Upper lobe of left lung (tissue), 6 donors: ENCODE data around the gene OSBP2. TPM values are rescaled to one million over a fixed set of nuclear protein-coding genes. Genes with fewer than 3 reads are reported as not detected.

Source experiments
- ATAC-seq, 2 donors: fragments of 200-7000 bp; cut with Tn5 transposase; one replicate each; pipeline ENCODE4 v1.9.1; 2022; ENCODE audit warnings: mild to moderate bottlenecking in 2 of 2, moderate library complexity in 2 of 2; ENCODE audit not compliant: low FRiP score in 2 of 2
- DNase-seq, 2 donors: peaks; one replicate each; pipeline ENCODE4 v3.0.0-alpha.2; 2019 to 2020
- H3K27ac ChIP-seq, 4 donors: fragments of 200-600 bp; sonication (generic); one replicate each; pipeline ENCODE4 v1.5.1; 2016 to 2019
- H3K27me3 ChIP-seq, 4 donors: fragments of 200-600 bp; sonication (generic); one replicate each; pipeline ENCODE4 v1.5.1; 2017 to 2019
- H3K36me3 ChIP-seq, 4 donors: fragments of 200-600 bp; sonication (generic); one replicate each; pipeline ENCODE4 v1.5.1; 2016 to 2019
- H3K4me1 ChIP-seq, 4 donors: fragments of 200-600 bp; sonication (generic); one replicate each; pipeline ENCODE4 v1.5.1; 2018 to 2019
- H3K4me3 ChIP-seq, 4 donors: fragments of 200-600 bp; sonication (generic); one replicate each; pipeline ENCODE4 v1.5.1; 2017 to 2019; ENCODE audit warnings: mild to moderate bottlenecking in 2 of 4, moderate library complexity in 1 of 4
- H3K9me3 ChIP-seq, 4 donors: fragments of 200-600 bp; sonication (generic); one replicate each; pipeline ENCODE4 v1.5.1; 2018 to 2019
- EP300 ChIP-seq, 4 donors: sonication (generic); formaldehyde crosslinking; IDR thresholded peaks; one replicate each; pipeline ENCODE4 v1.5.1; 2017; ENCODE audit warnings: antibody characterized with exemption in 4 of 4, control low read depth in 2 of 4
- POLR2A ChIP-seq, 4 donors: fragments of 450-650 bp; IDR thresholded peaks; one replicate each; pipeline ENCODE4 v1.5.1; 2016 to 2017; ENCODE audit warnings: antibody characterized with exemption in 4 of 4, mild to moderate bottlenecking in 2 of 4
- POLR2AphosphoS5 ChIP-seq, 2 donors: sonication (generic); formaldehyde crosslinking; IDR thresholded peaks; one replicate each; pipeline ENCODE4 v1.5.1; 2017; ENCODE audit warnings: antibody characterized with exemption in 2 of 2
- WGBS, 2 donors: methylation state at CpG; one replicate each; pipeline ENCODE4 v1.1.5; 2017 to 2018; 5-methylcytosine and 5-hydroxymethylcytosine counted together
- total RNA-seq, 6 donors: library from RNA; depleted of rRNA in 4 of 6; stranded (reverse); fragments of >200 nt in 4 of 6; gene quantifications; one replicate each; pipeline versions ENCODE4 v1.1.0 to v1.2.1, GENCODE V29; 2016 to 2021
- TF ChIP-seq, protein P1 (sequence below), 6 experiments: fragments of 450-650 bp in 4 of 6; fragments of 200-600 bp in 2 of 6; sonication (generic) in 2 of 6; IDR thresholded peaks; one replicate each; pipeline ENCODE4 v1.5.1; 2016 to 2019; ENCODE audit warnings: antibody characterized with exemption in 6 of 6
- donor health status: DM: no; HTN: no; CAD: no; lungs with moderate emphysema.
- donor health status: DM: no; HTN: yes; CAD: no; lungs with severe emphysema.

Gene OSBP2
- total RNA-seq, 6 donors from 2014 or later: 3.5 to 14.5 (median 5.0) TPM

DNA sequence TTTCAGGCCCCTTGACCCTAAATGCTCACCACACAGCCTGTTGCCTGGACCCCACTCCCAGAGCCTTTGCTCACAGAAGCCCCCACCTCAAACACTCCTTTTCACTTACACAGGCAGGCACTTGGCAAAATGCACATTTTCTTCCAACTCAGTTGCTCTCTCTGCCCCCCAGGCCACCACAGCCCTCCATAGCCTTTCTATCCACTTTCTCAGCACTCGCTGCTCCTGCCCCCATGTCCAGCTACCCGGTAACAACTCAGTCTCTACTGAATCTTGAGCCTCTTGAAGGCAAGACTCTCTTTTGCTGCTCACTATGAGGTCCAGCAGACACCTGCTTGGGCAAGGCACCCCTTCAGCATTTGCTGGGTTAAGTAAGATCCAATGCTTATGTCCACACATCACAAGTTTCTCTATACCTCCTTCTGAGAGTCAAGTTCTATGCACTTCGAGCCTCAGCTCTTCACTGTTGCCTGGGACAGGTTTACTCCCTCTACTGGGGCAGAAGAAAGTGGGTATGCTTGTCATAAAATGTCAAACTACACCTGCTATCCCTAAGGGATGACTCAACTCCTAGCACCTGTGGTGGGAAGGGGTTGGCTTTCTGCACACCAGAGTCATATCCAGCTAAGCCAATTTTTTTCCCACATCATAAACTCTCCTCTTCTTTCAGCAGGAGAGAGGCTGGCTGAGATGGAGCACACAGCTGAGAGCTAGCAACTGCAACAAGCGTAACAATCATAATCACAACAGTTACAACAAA is 237.0 kb downstream of the OSBP2 start:
- no peak for ATAC-seq
- Histone ChIP-seq H3K4me3 (no peak overlapping the region), H3K9me3 (no peaks in the 10 kb centered on the region), H3K4me1 (no peaks in the 10 kb centered on the region), H3K27me3 (no peaks in the 10 kb centered on the region), H3K36me3 (peaks cover 52 to 100% (median 85%) of the 10 kb centered on the region in 4 donors), H3K27ac (no peak overlapping the region)
- TF ChIP-seq, protein P1, sequence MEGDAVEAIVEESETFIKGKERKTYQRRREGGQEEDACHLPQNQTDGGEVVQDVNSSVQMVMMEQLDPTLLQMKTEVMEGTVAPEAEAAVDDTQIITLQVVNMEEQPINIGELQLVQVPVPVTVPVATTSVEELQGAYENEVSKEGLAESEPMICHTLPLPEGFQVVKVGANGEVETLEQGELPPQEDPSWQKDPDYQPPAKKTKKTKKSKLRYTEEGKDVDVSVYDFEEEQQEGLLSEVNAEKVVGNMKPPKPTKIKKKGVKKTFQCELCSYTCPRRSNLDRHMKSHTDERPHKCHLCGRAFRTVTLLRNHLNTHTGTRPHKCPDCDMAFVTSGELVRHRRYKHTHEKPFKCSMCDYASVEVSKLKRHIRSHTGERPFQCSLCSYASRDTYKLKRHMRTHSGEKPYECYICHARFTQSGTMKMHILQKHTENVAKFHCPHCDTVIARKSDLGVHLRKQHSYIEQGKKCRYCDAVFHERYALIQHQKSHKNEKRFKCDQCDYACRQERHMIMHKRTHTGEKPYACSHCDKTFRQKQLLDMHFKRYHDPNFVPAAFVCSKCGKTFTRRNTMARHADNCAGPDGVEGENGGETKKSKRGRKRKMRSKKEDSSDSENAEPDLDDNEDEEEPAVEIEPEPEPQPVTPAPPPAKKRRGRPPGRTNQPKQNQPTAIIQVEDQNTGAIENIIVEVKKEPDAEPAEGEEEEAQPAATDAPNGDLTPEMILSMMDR (IDR thresholded peaks at IDR 0.05): no peak
- TF ChIP-seq POLR2AphosphoS5 (IDR thresholded peaks at IDR 0.05) (no peak), POLR2A (IDR thresholded peaks at IDR 0.05) (no peak), EP300 (IDR thresholded peaks at IDR 0.05) (no peak)
- WGBS, 2 donors: 88 to 93% methylated on average over 4 of the region's 4 CpGs
- DNase-seq: no peak

DNA sequence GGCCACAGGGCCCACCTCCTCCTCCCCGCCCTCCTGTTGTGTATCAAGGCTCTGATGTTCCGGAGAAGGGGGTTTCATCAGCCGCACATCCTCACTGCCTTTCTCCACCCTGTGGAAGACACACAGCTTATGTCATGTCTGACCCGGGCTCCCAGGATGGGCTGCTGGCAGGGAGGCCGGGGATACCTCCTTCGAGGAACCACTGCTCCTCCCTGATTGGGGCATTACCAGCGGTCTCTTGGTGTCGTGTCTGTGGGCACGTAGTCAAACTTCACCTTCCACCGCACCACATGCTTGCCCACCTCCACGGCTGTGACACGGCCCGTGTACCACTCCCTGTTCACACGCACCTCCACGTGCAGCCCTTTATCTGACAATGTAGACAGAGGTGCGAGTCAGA is 238.0 kb downstream of the OSBP2 start:
- H3K4me3 ChIP-seq: no peak overlapping the region
- peak in 1 of 2 donors; percentile 33 for DNase-seq
- H3K36me3 ChIP-seq: peaks cover 56 to 100% (median 86%) of the 10 kb centered on the region in 4 donors
- no peaks in the 10 kb centered on the region for H3K9me3 ChIP-seq
- H3K27ac ChIP-seq: no peak overlapping the region
- 94 to 97% methylated on average over 13 to 16 of the region's 16 CpGs for WGBS, 2 donors
- ATAC-seq: no peak
- H3K27me3 ChIP-seq: no peaks in the 10 kb centered on the region
- H3K4me1 ChIP-seq: no peaks in the 10 kb centered on the region
- TF ChIP-seq POLR2AphosphoS5 (IDR thresholded peaks at IDR 0.05) (no peak), EP300 (IDR thresholded peaks at IDR 0.05) (no peak), POLR2A (IDR thresholded peaks at IDR 0.05) (no peak)
- TF ChIP-seq, protein P1 (IDR thresholded peaks at IDR 0.05): no peak

DNA sequence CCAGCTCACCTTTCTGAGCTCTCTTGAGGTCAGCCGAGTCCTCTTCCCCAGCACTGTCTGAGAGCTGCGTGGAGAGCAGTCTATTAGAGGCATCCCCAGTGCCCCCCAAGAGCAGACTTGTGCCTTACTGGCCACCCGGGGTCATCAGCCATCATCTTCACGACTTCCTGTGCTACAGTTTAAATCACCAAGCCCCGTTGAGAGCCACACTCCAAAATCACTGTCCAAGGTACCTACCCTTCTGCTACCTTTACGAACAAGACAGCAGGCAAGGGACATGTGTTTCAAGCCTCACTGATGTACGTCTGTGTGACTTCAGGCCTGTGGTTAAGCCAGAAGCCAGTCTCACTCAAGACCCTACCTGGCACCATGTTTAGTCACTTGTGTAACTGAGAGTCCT is 238.8 kb downstream of the OSBP2 start:
- H3K4me1 ChIP-seq: no peaks in the 10 kb centered on the region
- no peaks in the 10 kb centered on the region for H3K27me3 ChIP-seq
- H3K4me3 ChIP-seq: no peak overlapping the region
- DNase-seq (no peak), ATAC-seq (no peak)
- 78 to 82% methylated on average over 5 to 7 of the region's 7 CpGs for WGBS, 2 donors
- TF ChIP-seq, protein P1 (IDR thresholded peaks at IDR 0.05): no peak
- TF ChIP-seq POLR2A (IDR thresholded peaks at IDR 0.05) (no peak), EP300 (IDR thresholded peaks at IDR 0.05) (no peak), POLR2AphosphoS5 (IDR thresholded peaks at IDR 0.05) (no peak)
- no peak overlapping the region for H3K27ac ChIP-seq
- H3K9me3 ChIP-seq: no peaks in the 10 kb centered on the region
- peaks cover 51 to 100% (median 84%) of the 10 kb centered on the region in 4 donors for H3K36me3 ChIP-seq

DNA sequence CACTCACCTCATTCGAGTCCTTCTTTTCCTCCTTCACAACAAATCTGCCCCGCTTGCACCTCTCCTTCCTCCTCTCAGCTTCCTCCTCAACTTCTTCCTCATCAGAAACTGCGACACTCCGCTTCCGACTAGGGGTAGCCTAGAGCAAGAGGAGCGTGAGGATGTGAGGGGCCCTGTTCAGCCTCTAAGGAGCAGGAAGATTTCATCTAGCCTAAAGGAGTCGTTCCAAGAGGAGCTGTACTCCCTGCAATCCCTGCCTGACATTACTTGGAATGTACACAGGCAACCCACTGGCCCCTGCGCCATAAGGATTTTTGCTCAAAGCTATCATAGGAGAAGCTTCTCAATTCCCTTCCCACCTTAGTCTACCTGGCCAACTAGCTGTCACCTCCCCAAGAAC is 239.4 kb downstream of the OSBP2 start:
- H3K36me3 ChIP-seq: peaks cover 49 to 100% (median 85%) of the 10 kb centered on the region in 4 donors

More for the DNA sequence above, 239.4 kb downstream of the OSBP2 start:
- no peak for ATAC-seq
- H3K27ac ChIP-seq: no peak overlapping the region
- H3K9me3 ChIP-seq: no peaks in the 10 kb centered on the region
- no peaks in the 10 kb centered on the region for H3K4me1 ChIP-seq
- 95 to 98% methylated on average over 8 of the region's 8 CpGs for WGBS, 2 donors
- no peak overlapping the region for H3K4me3 ChIP-seq
- H3K27me3 ChIP-seq: no peaks in the 10 kb centered on the region
- no peak for DNase-seq
- no peak for TF ChIP-seq EP300 (IDR thresholded peaks at IDR 0.05)
- TF ChIP-seq POLR2AphosphoS5 (IDR thresholded peaks at IDR 0.05): no peak
- TF ChIP-seq, protein P1 (IDR thresholded peaks at IDR 0.05): no peak
- TF ChIP-seq POLR2A (IDR thresholded peaks at IDR 0.05): no peak
